Activated CD4-positive, alpha-beta T cell treated with anti-CD3 and anti-CD28 coated beads, Interleukin-2, amount 10 ng/mL, durations not matched to agents 7 days and 5 days (primary cell): ENCODE measurements around the gene ORC3. TPM values are rescaled to one million over a fixed set of nuclear protein-coding genes. Genes with fewer than 3 reads are reported as not detected.

Experiments
- CTCF ChIA-PET: fragments of 350-600 bp; sonication (Branson Sonifier 250); formaldehyde crosslinking; loops from one replicate; lab custom pipeline; 2021; ENCODE audit warnings: antibody characterized with exemption; lab: Charles Lee
- POLR2A ChIA-PET: fragments of 350-600 bp; sonication (Branson Sonifier 250); formaldehyde crosslinking; loops from one replicate; lab custom pipeline; 2021; ENCODE audit warnings: antibody characterized with exemption; lab: Charles Lee
- DNase-seq: peaks from one replicate; pipeline ENCODE4 v3.0.0-alpha.2; 2020
- H3K27ac Mint-ChIP-seq: one replicate; pipeline ENCODE4 v1.8.0; 2021; ENCODE audit warnings: mild to moderate bottlenecking, moderate library complexity, mixed read lengths
- H3K27me3 Mint-ChIP-seq: one replicate; pipeline ENCODE4 v1.8.0; 2021; ENCODE audit warnings: mixed read lengths
- H3K36me3 Mint-ChIP-seq: one replicate; pipeline ENCODE4 v1.8.0; 2021; ENCODE audit warnings: low read depth, mixed read lengths
- H3K4me1 Mint-ChIP-seq: one replicate; pipeline ENCODE4 v1.8.0; 2021; ENCODE audit warnings: mixed read lengths
- H3K4me3 Mint-ChIP-seq: one replicate; pipeline ENCODE4 v1.8.0; 2021; ENCODE audit warnings: mild to moderate bottlenecking, moderate library complexity, mixed read lengths
- H3K9me3 Mint-ChIP-seq: one replicate; pipeline ENCODE4 v1.8.0; 2021; ENCODE audit warnings: mixed read lengths
- total RNA-seq, 2 experiments: library from RNA; stranded (reverse); gene quantifications; one replicate each; pipeline ENCODE4 v1.2.3, GENCODE V29; 2021

Gene ORC3
- total RNA-seq, 2 experiments from 2014 or later, result 27.1 to 32.5 TPM

DNA sequence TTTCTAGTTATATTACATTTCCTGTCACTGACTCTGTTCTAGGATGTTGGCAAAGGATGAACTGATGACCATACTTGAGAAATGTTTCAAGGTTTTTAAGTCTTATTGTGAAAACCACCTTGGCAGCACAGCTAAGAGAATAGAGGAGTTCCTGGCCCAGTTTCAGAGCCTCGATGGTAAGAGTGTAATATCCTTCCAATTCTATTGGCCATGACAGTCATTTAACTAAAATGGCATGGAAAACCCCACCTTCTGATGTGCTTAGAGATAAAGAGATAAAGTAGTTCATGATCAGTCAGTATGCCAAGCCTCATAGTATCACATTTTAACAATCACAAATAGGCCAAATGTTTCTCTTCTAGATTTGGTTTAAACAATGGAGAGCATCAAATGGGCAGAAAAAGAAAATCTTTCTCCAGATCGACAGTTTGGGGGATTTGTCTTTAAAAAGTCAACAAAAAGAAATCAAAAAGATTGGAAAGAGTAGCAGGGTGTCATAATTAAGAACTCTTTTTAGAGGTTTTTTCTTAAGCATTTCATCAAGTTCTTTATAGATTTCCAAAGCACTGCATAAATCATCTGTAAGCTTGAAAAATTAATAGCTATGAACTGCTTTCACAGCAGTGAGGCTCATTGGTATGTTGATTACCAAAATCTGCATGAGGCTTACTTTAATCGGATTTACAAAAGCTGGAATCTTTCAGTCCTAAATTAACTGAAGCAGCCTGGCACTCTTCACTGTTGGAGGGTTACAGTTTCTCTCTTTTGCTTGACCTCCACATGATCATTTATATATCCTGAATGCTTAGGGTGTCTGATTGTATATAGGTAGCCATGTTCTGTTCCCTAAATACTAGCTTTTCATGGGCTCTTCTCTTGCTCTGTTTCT lies 63.4 kb downstream of the ORC3 start:
- H3K36me3 Mint-ChIP-seq, result peaks cover 49% of the 10 kb centered on the region

GRCh38 chr6:87654122-87654521 lies 64.2 kb downstream of the ORC3 start:
- Mint-ChIP-seq H3K27ac (peak overlapping the region; percentile 46), H3K4me1 (peaks cover 37% of the 10 kb centered on the region), H3K36me3 (peaks cover 52% of the 10 kb centered on the region), H3K27me3 (no peaks in the 10 kb centered on the region), H3K9me3 (no peaks in the 10 kb centered on the region), H3K4me3 (no peak overlapping the region)
- CTCF ChIA-PET, result interaction anchor here (0.5 to 2.0 kb wide), 5 partner anchors 11 to 1953 kb away, joined by 3 to 6 read pairs (median 3); no protein-coding TSS in a partner anchor
- no peak for DNase-seq
- POLR2A ChIA-PET, result interaction anchor here (0.7 kb wide), 1 partner anchor 13 kb away, joined by 4 read pairs; no protein-coding TSS in a partner anchor

More for the DNA sequence above, 63.4 kb downstream of the ORC3 start:
- Mint-ChIP-seq H3K27me3 (no peaks in the 10 kb centered on the region), H3K4me3 (no peak overlapping the region), H3K9me3 (no peaks in the 10 kb centered on the region), H3K27ac (no peak overlapping the region), H3K4me1 (peaks cover 37% of the 10 kb centered on the region)
- CTCF ChIA-PET, result interaction anchor here (0.5 to 2.0 kb wide), 5 partner anchors 12 to 1953 kb away, joined by 3 to 6 read pairs (median 4); no protein-coding TSS in a partner anchor
- POLR2A ChIA-PET, result interaction anchor here (0.6 to 0.7 kb wide), 2 partner anchors 12 to 46 kb away, joined by 3 to 4 read pairs; no protein-coding TSS in a partner anchor
- no peak for DNase-seq

DNA sequence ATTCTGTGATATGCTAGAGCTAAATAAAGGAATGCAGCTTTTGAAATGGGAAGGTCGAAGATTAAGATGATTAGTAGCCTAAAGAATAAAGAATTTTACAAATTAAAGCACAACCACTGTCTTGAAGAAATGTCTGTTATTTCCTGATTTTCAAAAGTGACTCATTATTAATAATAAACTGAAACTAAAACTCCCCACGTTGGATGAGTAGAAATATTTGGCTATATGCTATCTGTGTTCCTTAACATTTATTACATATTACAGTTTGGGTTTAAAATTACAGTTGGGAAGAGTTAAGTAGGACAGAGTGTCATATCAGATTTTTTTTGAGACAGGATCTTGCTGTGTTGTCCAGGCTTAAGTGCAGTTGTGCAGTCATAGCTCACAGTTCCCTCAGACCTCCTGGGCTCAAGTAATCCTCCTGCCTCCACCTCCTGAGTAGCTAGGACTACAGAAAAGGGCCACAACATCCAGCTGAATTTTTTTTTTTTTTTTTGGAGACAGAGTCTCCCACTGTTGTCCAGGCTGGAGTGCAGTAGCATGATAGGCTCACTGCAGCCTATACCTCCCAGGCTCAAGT lies 65.0 kb downstream of the ORC3 start:
- CTCF ChIA-PET, result interaction anchor here (0.6 to 0.8 kb wide), 4 partner anchors 12 to 421 kb away, joined by 3 read pairs; no protein-coding TSS in a partner anchor
- H3K9me3 Mint-ChIP-seq, result no peaks in the 10 kb centered on the region
- POLR2A ChIA-PET, result no interaction called here

GRCh38 chr6:87655824-87656223 lies 65.9 kb downstream of the ORC3 start:
- no peak for DNase-seq
- CTCF ChIA-PET, result interaction anchor here (1.3 kb wide), 1 partner anchor 32 kb away, joined by 3 read pairs; no protein-coding TSS in a partner anchor
- H3K9me3 Mint-ChIP-seq, result no peaks in the 10 kb centered on the region
- no peak overlapping the region for H3K27ac Mint-ChIP-seq
- H3K4me1 Mint-ChIP-seq, result peaks cover 37% of the 10 kb centered on the region
- no peaks in the 10 kb centered on the region for H3K27me3 Mint-ChIP-seq
- POLR2A ChIA-PET, result no interaction called here
- peaks cover 59% of the 10 kb centered on the region for H3K36me3 Mint-ChIP-seq
- no peak overlapping the region for H3K4me3 Mint-ChIP-seq

More for the DNA sequence above, 65.0 kb downstream of the ORC3 start:
- no peak overlapping the region for H3K27ac Mint-ChIP-seq
- H3K36me3 Mint-ChIP-seq, result peaks cover 57% of the 10 kb centered on the region
- H3K27me3 Mint-ChIP-seq, result no peaks in the 10 kb centered on the region
- peaks cover 37% of the 10 kb centered on the region for H3K4me1 Mint-ChIP-seq
- no peak for DNase-seq
- H3K4me3 Mint-ChIP-seq, result no peak overlapping the region

DNA sequence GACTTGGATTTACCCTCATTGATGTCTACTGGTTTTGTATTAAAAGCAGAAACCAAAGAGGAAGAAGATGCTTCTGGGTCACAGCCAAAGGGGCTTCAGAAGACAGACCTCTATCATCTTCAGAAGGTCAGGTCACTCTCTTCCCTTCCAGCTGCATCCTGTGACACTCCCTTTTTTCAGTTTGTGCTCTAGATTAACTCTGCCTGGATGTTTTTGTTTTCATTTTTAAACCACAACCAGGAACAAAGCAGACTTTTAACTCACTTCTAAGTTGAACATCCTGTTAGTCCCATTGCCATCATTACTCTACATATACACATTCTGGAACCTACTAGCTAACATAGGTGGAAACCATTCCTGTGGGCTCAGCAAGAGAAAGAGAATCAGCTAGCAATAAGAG lies 66.9 kb downstream of the ORC3 start:
- DNase-seq, result peak; percentile 34
- peaks cover 37% of the 10 kb centered on the region for H3K4me1 Mint-ChIP-seq
- CTCF ChIA-PET, result interaction anchor here (1.3 kb wide), 1 partner anchor 31 kb away, joined by 3 read pairs; no protein-coding TSS in a partner anchor
- POLR2A ChIA-PET, result no interaction called here
- H3K27ac Mint-ChIP-seq, result peak overlapping the region; percentile 85
- H3K36me3 Mint-ChIP-seq, result peaks cover 58% of the 10 kb centered on the region
- no peaks in the 10 kb centered on the region for H3K9me3 Mint-ChIP-seq
- no peak overlapping the region for H3K4me3 Mint-ChIP-seq
- no peaks in the 10 kb centered on the region for H3K27me3 Mint-ChIP-seq

DNA sequence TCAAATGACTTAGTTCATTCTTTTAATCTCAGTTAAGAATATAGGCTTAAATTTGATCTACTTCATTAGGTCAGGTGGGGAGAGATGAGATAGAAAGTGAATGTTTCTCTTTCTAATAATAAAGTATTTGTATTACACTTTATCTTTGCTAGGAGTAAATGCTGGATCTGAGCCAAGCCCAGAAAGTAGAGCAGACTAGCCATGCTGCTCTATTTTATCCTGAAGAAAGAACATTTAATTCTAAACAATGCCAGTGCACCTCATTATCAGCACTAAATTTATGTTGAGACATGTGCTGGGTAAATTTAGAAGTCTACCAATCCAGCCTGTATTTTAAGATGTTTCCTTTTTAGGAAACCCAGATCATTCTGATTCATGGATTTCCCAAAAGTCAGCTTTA lies 68.6 kb downstream of the ORC3 start:
- no peaks in the 10 kb centered on the region for H3K27me3 Mint-ChIP-seq
- POLR2A ChIA-PET, result no interaction called here
- peaks cover 27% of the 10 kb centered on the region for H3K4me1 Mint-ChIP-seq
- H3K36me3 Mint-ChIP-seq, result peaks cover 46% of the 10 kb centered on the region
- no peak overlapping the region for H3K27ac Mint-ChIP-seq
- CTCF ChIA-PET, result interaction anchor here (1.1 to 1.7 kb wide), 3 partner anchors 21 to 69 kb away, joined by 3 to 4 read pairs (median 4); no protein-coding TSS in a partner anchor
- no peak for DNase-seq
- H3K9me3 Mint-ChIP-seq, result no peaks in the 10 kb centered on the region
- no peak overlapping the region for H3K4me3 Mint-ChIP-seq

DNA sequence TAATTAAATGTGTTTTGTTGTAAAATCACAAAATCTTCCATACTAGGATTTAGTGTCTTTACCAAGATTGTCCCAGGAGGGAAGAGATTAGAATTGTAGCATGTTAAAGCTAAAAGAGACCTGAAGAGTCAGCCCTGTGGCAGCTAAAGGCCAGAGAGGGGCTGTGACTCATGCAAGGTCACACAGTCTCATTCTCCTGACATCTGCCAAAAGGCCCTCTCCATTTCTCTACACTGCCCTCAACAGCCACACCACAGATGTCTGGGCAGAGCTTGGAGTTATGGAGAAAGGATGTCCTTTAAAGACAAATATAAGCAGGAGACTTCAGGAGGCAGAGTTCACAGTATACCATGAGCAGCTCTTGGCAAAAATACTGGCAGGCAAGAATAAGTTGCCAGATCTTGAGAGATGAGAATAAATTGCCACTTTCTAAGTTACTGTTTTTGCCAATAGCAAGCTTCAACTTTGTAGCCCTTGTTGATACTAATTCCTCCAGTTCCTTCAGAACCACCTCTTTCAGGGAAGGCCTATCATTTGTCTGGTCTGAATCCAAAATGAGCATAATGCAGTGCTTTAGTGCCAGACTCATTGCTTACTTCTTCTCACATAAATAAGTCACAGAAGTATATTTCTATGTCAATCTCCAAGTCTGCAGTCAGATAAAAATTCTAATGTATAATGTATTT lies 70.4 kb downstream of the ORC3 start:
- no peaks in the 10 kb centered on the region for H3K9me3 Mint-ChIP-seq
- H3K36me3 Mint-ChIP-seq, result peaks cover 32% of the 10 kb centered on the region
- H3K27me3 Mint-ChIP-seq, result no peaks in the 10 kb centered on the region
- CTCF ChIA-PET, result interaction anchor here (1.2 to 1.7 kb wide), 4 partner anchors 15 to 25 kb away, joined by 3 to 4 read pairs (median 3); no protein-coding TSS in a partner anchor
- DNase-seq, result no peak
- peaks cover 18% of the 10 kb centered on the region for H3K4me1 Mint-ChIP-seq
- POLR2A ChIA-PET, result no interaction called here
- no peak overlapping the region for H3K4me3 Mint-ChIP-seq
- no peak overlapping the region for H3K27ac Mint-ChIP-seq

GRCh38 chr6:87661016-87661415 lies 71.1 kb downstream of the ORC3 start:
- POLR2A ChIA-PET, result interaction anchor here (0.6 kb wide), 1 partner anchor 1948 kb away, joined by 3 read pairs; no protein-coding TSS in a partner anchor
- no peaks in the 10 kb centered on the region for H3K9me3 Mint-ChIP-seq
- CTCF ChIA-PET, result interaction anchor here (1.2 kb wide), 2 partner anchors 15 to 24 kb away, joined by 3 read pairs; no protein-coding TSS in a partner anchor
- no peak overlapping the region for H3K27ac Mint-ChIP-seq
- H3K4me1 Mint-ChIP-seq, result peaks cover 18% of the 10 kb centered on the region
- no peak overlapping the region for H3K4me3 Mint-ChIP-seq
- peaks cover 32% of the 10 kb centered on the region for H3K36me3 Mint-ChIP-seq
- H3K27me3 Mint-ChIP-seq, result no peaks in the 10 kb centered on the region
- DNase-seq, result no peak

GRCh38 chr6:87661503-87661902 lies 71.6 kb downstream of the ORC3 start:
- CTCF ChIA-PET, result interaction anchor here (1.2 kb wide), 1 partner anchor 23 kb away, joined by 3 read pairs; no protein-coding TSS in a partner anchor
- H3K27ac Mint-ChIP-seq, result no peak overlapping the region
- H3K36me3 Mint-ChIP-seq, result peaks cover 33% of the 10 kb centered on the region
- H3K9me3 Mint-ChIP-seq, result no peaks in the 10 kb centered on the region
- POLR2A ChIA-PET, result interaction anchor here (0.6 kb wide), 1 partner anchor 1948 kb away, joined by 3 read pairs; no protein-coding TSS in a partner anchor
- H3K4me1 Mint-ChIP-seq, result peaks cover 16% of the 10 kb centered on the region
- no peak for DNase-seq
- H3K4me3 Mint-ChIP-seq, result no peak overlapping the region
- no peaks in the 10 kb centered on the region for H3K27me3 Mint-ChIP-seq

- no peak overlapping the region for H3K4me3 Mint-ChIP-seq
- no peaks in the 10 kb centered on the region for H3K4me1 Mint-ChIP-seq
- no peak overlapping the region for H3K27ac Mint-ChIP-seq
- H3K27me3 Mint-ChIP-seq, result no peaks in the 10 kb centered on the region
- CTCF ChIA-PET, result interaction anchor here (1.6 kb wide), 1 partner anchor 10 kb away, joined by 5 read pairs; no protein-coding TSS in a partner anchor
- POLR2A ChIA-PET, result no interaction called here
- H3K9me3 Mint-ChIP-seq, result no peaks in the 10 kb centered on the region
- H3K36me3 Mint-ChIP-seq, result peaks cover 31% of the 10 kb centered on the region
- DNase-seq, result no peak
Measured at GRCh38 chr6:87663434-87663833, 73.5 kb downstream of the ORC3 start.

DNA sequence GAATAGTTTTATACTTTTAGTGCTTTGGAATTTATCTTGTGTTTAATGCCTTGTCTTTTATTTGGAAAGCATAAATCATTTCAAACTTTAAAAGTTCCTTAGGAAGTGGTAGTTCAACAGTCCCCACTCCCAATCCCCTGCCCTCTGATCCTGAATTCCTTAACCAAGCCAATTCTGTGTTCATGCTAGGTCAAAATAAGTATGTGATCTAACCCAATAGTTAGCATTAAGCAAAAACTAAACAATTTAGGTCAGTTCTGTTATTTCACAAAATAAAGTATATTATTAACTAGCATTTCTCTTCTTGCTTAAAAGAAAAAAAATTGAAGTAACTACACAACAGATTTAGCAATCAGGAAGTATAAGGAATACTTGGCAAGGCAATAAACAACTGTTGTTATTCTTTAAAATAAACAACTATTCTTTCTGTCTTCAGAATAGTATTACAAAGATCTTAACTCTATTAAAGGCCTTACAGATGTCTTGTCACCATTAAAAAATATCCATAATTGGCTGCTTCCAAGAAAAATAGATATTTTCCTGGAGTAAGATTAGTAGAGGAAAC lies 75.1 kb downstream of the ORC3 start:
- H3K27me3 Mint-ChIP-seq, result no peaks in the 10 kb centered on the region
- no peak overlapping the region for H3K4me3 Mint-ChIP-seq
- ChIA-PET POLR2A (no interaction called here), CTCF (interaction anchor here (0.6 to 1.0 kb wide), 4 partner anchors 12 to 63 kb away, joined by 3 read pairs; no protein-coding TSS in a partner anchor)
- no peaks in the 10 kb centered on the region for H3K9me3 Mint-ChIP-seq
- no peaks in the 10 kb centered on the region for H3K4me1 Mint-ChIP-seq
- H3K27ac Mint-ChIP-seq, result no peak overlapping the region
- DNase-seq, result no peak
- H3K36me3 Mint-ChIP-seq, result peaks cover 28% of the 10 kb centered on the region
